Measurements from ENCODE around the gene DCX. TPM values are rescaled to one million over a fixed set of nuclear protein-coding genes. Genes with fewer than 3 reads are reported as not detected.

The DCX gene
- total and polyA plus RNA-seq, 2 of the 13 experiments (the other 11 are each of a cell fraction or from before 2014, with no cell fraction given), result not detected

- ATAC-seq (no peak), DNase-seq (ENCODE audit: low spot score) (no peak), FAIRE-seq (no peak)
- Histone ChIP-seq H4K20me1 (ENCODE audit: insufficient read depth, low read length) (no peaks in the 10 kb centered on the region), H3K27ac (ENCODE audit: extremely low read length, insufficient read depth, low read length) (no peak overlapping the region), H3K27me3 (ENCODE audit: control insufficient read depth in 1 of 2, insufficient read depth in 2 of 2, low read length in 2 of 2) (no peaks in the 10 kb centered on the region; a peak in 1 of 5 replicates), H3K4me2 (ENCODE audit: low read depth, low read length) (no peak overlapping the region), H3K36me3 (replicated peaks in 1 of 2; ENCODE audit: control insufficient read depth in 1 of 2, insufficient read depth in 2 of 2, low read length in 2 of 2) (no peaks in the 10 kb centered on the region), H2AFZ (ENCODE audit: low read length) (no peak overlapping the region), H3K9ac (ENCODE audit: insufficient read depth, low read depth, low read length) (no peak overlapping the region), H3K4me1 (ENCODE audit: insufficient read depth, low read length) (no peaks in the 10 kb centered on the region), H3K4me3 (replicated peaks in 1 of 3; ENCODE audit: insufficient read depth in 1 of 3, low read depth in 2 of 3, low read length in 3 of 3) (no peak overlapping the region), H3K79me2 (ENCODE audit: insufficient read depth, low read length) (no peaks in the 10 kb centered on the region), H3K9me3 (ENCODE audit: low read length) (no peaks in the 10 kb centered on the region)
- ChIA-PET POLR2A (no interaction called here), CTCF (ENCODE audit: low intra/inter-chr PET ratio, low total read pairs) (no interaction called here)
- intact Hi-C loops (cut with micrococcal nuclease; ENCODE audit: unreplicated experiment) (no loop called here), in situ Hi-C loops (cut with HindIII; ENCODE audit: extremely low pct_ligation_motif_present, low pct_unique_long_range_greater_than_20kb) (no loop called here)
- BruUV-seq (replicated peaks), result no TSS peak
- TF ChIP-seq ZNF766 (CRISPR knock-in tag; IDR thresholded peaks at IDR 0.05; ENCODE audit: borderline replicate concordance), result no peak
- no peak for TF ChIP-seq ZSCAN25 (CRISPR knock-in tag; IDR thresholded peaks at IDR 0.05)
- no peak for TF ChIP-seq NRL (CRISPR knock-in tag; IDR thresholded peaks at IDR 0.05; ENCODE audit: borderline replicate concordance)
- TF ChIP-seq BRCA1 (CRISPR knock-in tag; IDR thresholded peaks at IDR 0.05), result no peak
- no peak for TF ChIP-seq MYNN (CRISPR knock-in tag; IDR thresholded peaks at IDR 0.05; ENCODE audit: low read depth)
- no peak for TF ChIP-seq ZNF556 (CRISPR knock-in tag; IDR thresholded peaks at IDR 0.05; ENCODE audit: borderline replicate concordance)
- no peak for TF ChIP-seq NCOA5 (CRISPR knock-in tag; IDR thresholded peaks at IDR 0.05)
- TF ChIP-seq MTF1 (CRISPR knock-in tag; IDR thresholded peaks at IDR 0.05), result no peak
- no peak for TF ChIP-seq ZNF773 (CRISPR knock-in tag; IDR thresholded peaks at IDR 0.05; ENCODE audit: borderline replicate concordance)
- no peak for TF ChIP-seq MED1 (CRISPR knock-in tag; IDR thresholded peaks at IDR 0.05)
Observed at GRCh38 chrX:111382277-111382676, 29.7 kb downstream of the DCX start.

DNA sequence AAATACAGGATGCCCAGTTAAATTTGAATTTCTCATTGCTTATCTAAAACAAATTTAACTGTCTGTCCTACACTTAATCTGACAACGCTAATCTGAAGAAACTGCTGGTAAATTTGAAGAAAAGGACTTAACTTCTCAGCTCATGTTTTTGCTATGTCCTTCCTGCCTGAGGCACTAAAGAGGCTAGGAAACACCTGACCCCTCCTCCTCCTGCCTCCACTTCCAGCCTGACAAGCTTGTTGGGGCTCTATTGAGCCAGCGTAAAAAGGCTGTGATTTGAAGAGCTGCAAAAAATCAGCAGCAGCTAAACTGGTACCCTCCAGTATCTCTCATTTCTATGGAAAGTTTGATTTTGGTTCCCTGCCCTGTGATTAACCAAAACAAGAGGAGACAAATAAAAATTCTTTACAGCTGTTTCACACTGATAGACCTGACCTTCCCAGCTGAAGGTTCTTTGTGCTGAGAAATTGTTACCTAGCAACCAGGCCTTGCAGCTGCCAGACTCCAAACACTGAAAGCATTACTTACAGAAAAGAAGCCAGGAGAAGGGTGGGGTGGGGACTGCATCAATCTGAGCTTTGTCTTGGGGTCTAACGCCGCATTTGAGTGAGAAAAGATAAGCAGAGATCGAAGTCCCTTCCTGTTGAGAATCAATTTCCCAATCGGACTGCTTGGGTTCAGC lies 35.0 kb downstream of the DCX start:
- H3K9me3 ChIP-seq (ENCODE audit: low read length), result no peaks in the 10 kb centered on the region
- no peaks in the 10 kb centered on the region for H4K20me1 ChIP-seq (ENCODE audit: insufficient read depth, low read length)
- DNase-seq (ENCODE audit: low spot score) (no peak), ATAC-seq (no peak), FAIRE-seq (no peak)
- in situ Hi-C loops (cut with HindIII; ENCODE audit: extremely low pct_ligation_motif_present, low pct_unique_long_range_greater_than_20kb), result no loop called here
- intact Hi-C loops (cut with micrococcal nuclease; ENCODE audit: unreplicated experiment), result no loop called here
- no peak overlapping the region for H3K4me3 ChIP-seq (replicated peaks in 1 of 3; ENCODE audit: insufficient read depth in 1 of 3, low read depth in 2 of 3, low read length in 3 of 3)
- H3K79me2 ChIP-seq (ENCODE audit: insufficient read depth, low read length), result no peaks in the 10 kb centered on the region
- H3K36me3 ChIP-seq (replicated peaks in 1 of 2; ENCODE audit: control insufficient read depth in 1 of 2, insufficient read depth in 2 of 2, low read length in 2 of 2), result no peaks in the 10 kb centered on the region
- CTCF ChIA-PET (ENCODE audit: low intra/inter-chr PET ratio, low total read pairs), result no interaction called here
- no peak overlapping the region for H2AFZ ChIP-seq (ENCODE audit: low read length)
- no peak overlapping the region for H3K4me2 ChIP-seq (ENCODE audit: low read depth, low read length)
- no peak overlapping the region for H3K9ac ChIP-seq (ENCODE audit: insufficient read depth, low read depth, low read length)
- WGBS (ENCODE audit: low lambda C conversion rate), result 0% methylated on average over 4 of the region's 6 CpGs
- no peaks in the 10 kb centered on the region for H3K4me1 ChIP-seq (ENCODE audit: insufficient read depth, low read length)
- H3K27ac ChIP-seq (ENCODE audit: extremely low read length, insufficient read depth, low read length), result no peak overlapping the region
- no TSS peak for BruUV-seq (replicated peaks)
- POLR2A ChIA-PET, result no interaction called here
- no peaks in the 10 kb centered on the region; a peak in 1 of 5 replicates for H3K27me3 ChIP-seq (ENCODE audit: control insufficient read depth in 1 of 2, insufficient read depth in 2 of 2, low read length in 2 of 2)
- TF ChIP-seq, protein P1, sequence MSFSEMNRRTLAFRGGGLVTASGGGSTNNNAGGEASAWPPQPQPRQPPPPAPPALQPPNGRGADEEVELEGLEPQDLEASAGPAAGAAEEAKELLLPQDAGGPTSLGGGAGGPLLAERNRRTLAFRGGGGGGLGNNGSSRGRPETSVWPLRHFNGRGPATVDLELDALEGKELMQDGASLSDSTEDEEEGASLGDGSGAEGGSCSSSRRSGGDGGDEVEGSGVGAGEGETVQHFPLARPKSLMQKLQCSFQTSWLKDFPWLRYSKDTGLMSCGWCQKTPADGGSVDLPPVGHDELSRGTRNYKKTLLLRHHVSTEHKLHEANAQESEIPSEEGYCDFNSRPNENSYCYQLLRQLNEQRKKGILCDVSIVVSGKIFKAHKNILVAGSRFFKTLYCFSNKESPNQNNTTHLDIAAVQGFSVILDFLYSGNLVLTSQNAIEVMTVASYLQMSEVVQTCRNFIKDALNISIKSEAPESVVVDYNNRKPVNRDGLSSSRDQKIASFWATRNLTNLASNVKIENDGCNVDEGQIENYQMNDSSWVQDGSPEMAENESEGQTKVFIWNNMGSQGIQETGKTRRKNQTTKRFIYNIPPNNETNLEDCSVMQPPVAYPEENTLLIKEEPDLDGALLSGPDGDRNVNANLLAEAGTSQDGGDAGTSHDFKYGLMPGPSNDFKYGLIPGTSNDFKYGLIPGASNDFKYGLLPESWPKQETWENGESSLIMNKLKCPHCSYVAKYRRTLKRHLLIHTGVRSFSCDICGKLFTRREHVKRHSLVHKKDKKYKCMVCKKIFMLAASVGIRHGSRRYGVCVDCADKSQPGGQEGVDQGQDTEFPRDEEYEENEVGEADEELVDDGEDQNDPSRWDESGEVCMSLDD (CRISPR knock-in tag; IDR thresholded peaks at IDR 0.05; ENCODE audit: borderline replicate concordance), result no peak
- TF ChIP-seq SATB2 (CRISPR knock-in tag; IDR thresholded peaks at IDR 0.05) (no peak), DBP (CRISPR knock-in tag; IDR thresholded peaks at IDR 0.05; ENCODE audit: not compliant biosample characterization) (no peak), SRSF4 (IDR thresholded peaks at IDR 0.05; ENCODE audit: low read depth, low read length, poor library complexity, severe bottlenecking) (no peak), GATAD2A (CRISPR knock-in tag; IDR thresholded peaks at IDR 0.05) (no peak), ZNF296 (CRISPR knock-in tag; conservative IDR thresholded peaks at IDR 0.05) (no peak)
- TF ChIP-seq, protein P2, sequence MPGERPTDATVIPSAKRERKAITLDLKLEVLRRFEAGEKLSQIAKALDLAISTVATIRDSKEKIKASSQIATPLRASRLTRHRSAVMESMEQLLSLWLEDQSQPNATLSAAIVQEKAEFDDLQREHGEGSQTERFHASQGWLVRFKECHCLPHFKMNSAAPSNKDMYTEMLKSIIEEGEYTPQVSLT (CRISPR knock-in tag; IDR thresholded peaks at IDR 0.05; ENCODE audit: borderline replicate concordance, low read depth), result no peak

Measured in HepG2 (cell line).